KOPT-K1 (cell line): ENCODE results near the gene PLEKHA3.

Source experiments
- H3K27ac ChIP-seq: fragments of 200-600 bp; sonication (generic); 2 replicates; pipeline ENCODE4 v1.5.1; 2016; ENCODE audit warnings: antibody characterized with exemption, mild to moderate bottlenecking, low read depth, low read length; ENCODE audit not compliant: poor library complexity, severe bottlenecking
- H3K36me3 ChIP-seq: fragments of 200-600 bp; sonication (generic); 2 replicates; pipeline ENCODE4 v1.5.1; 2017; ENCODE audit warnings: antibody characterized with exemption, mild to moderate bottlenecking, low read length, moderate library complexity; ENCODE audit not compliant: insufficient read depth
- H3K9me3 ChIP-seq: fragments of 200-600 bp; sonication (generic); 2 replicates; pipeline ENCODE4 v1.5.1; 2017; ENCODE audit warnings: antibody characterized with exemption, low read length, mild to moderate bottlenecking; ENCODE audit not compliant: insufficient read depth, poor library complexity, severe bottlenecking

Gene PLEKHA3

GRCh38 chr2:178526256-178526655 lies 46.0 kb downstream of the PLEKHA3 start:
- Histone ChIP-seq H3K36me3 (0 out of 2 replicates have a peak, but pooled peaks cover 4% of the 10 kb centered on the region), H3K9me3 (no peaks in the 10 kb centered on the region), H3K27ac (no peak overlapping the region)

DNA sequence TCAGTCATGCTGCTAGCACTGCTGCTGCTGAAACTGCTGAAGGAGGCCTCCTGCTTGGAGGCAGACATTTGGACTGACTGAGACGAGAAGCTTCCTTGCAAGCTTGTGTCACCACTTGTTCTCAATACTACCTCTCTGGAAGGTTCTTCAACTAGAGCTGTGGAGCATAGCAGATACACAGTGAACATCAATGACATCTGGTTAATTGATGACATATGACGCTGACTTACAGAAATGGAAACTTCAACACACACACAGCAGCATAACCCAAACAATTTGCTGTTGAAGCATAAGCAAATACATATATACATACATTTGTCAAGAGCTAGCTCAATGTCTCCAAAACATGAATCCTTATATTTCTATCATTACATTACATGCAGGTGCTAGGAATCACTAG lies 47.3 kb downstream of the PLEKHA3 start:
- 0 out of 2 replicates have a peak, but pooled peaks cover 15% of the 10 kb centered on the region for H3K36me3 ChIP-seq
- no peaks in the 10 kb centered on the region for H3K9me3 ChIP-seq
- H3K27ac ChIP-seq, result no peak overlapping the region

- H3K36me3 ChIP-seq, result peaks cover 17% of the 10 kb centered on the region; the same call in 1 of the 2 replicates
- H3K27ac ChIP-seq, result no peak overlapping the region
- no peaks in the 10 kb centered on the region for H3K9me3 ChIP-seq
Measured at GRCh38 chr2:178528647-178529046, 48.4 kb downstream of the PLEKHA3 start.

GRCh38 chr2:178529194-178529593 lies 48.9 kb downstream of the PLEKHA3 start:
- Histone ChIP-seq H3K27ac (no peak overlapping the region), H3K36me3 (peaks cover 17% of the 10 kb centered on the region; the same call in 1 of the 2 replicates), H3K9me3 (no peaks in the 10 kb centered on the region)

- H3K9me3 ChIP-seq, result no peaks in the 10 kb centered on the region
- no peak overlapping the region for H3K27ac ChIP-seq
- H3K36me3 ChIP-seq, result peaks cover 17% of the 10 kb centered on the region; the same call in 1 of the 2 replicates
Measured at GRCh38 chr2:178530131-178530530, 49.9 kb downstream of the PLEKHA3 start.

DNA sequence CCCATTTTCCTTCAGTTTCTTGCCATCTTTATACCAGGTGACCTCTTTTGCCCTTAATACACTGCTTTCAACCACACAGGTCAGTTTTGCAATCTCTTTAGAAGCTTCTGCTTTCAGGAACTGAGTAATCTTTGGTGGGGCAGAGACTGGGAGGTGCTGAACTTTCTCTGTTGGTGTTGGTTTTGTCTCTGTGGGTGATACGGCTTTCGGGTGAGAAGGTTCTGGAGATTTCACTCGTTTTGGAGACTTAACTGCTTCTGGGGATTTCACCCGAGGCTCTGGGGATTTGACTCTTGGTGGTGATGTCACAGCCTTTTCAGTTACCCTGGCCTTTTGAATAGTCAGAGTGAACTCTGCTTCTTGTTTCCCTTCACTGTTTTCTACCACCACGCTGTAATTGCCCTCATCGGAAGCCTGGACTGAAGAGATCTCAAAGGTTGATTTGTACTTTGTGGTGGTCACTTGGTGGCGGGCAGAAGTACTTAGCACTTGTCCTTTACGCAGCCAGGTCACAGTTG lies 50.4 kb downstream of the PLEKHA3 start:
- Histone ChIP-seq H3K9me3 (no peaks in the 10 kb centered on the region), H3K36me3 (peaks cover 17% of the 10 kb centered on the region; the same call in 1 of the 2 replicates), H3K27ac (no peak overlapping the region)

GRCh38 chr2:178531168-178531567 lies 50.9 kb downstream of the PLEKHA3 start:
- Histone ChIP-seq H3K9me3 (no peaks in the 10 kb centered on the region), H3K36me3 (peaks cover 17% of the 10 kb centered on the region; the same call in 1 of the 2 replicates), H3K27ac (no peak overlapping the region)

DNA sequence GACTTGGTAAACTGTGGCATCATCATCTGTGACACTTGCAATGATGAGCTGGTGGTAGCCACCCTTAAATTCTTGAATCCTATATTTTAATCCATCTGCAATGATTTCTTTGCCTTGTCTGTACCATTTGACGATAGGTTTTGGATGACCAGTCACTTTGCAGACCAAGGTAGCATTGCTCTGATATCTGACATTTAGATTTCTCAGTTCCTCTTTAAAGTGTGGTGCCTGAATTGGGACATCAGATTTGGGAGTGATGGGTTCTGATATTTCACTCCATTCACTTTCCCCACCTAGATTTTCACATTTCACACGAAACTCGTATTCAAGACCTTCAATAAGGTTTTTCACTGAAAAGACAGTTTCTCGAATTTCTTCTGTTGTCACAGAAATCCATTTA lies 55.8 kb downstream of the PLEKHA3 start:
- Histone ChIP-seq H3K27ac (no peak overlapping the region), H3K9me3 (no peaks in the 10 kb centered on the region), H3K36me3 (peaks cover 34% of the 10 kb centered on the region; the same call in 1 of the 2 replicates)

- Histone ChIP-seq H3K9me3 (no peaks in the 10 kb centered on the region), H3K36me3 (peaks cover 26% of the 10 kb centered on the region; the same call in 1 of the 2 replicates), H3K27ac (no peak overlapping the region)
Measured at GRCh38 chr2:178542161-178542560, 61.9 kb downstream of the PLEKHA3 start.

- H3K9me3 ChIP-seq, result no peaks in the 10 kb centered on the region
- H3K27ac ChIP-seq, result no peak overlapping the region
- H3K36me3 ChIP-seq, result peaks cover 22% of the 10 kb centered on the region; the same call in 1 of the 2 replicates
Measured at GRCh38 chr2:178542569-178542968, 62.3 kb downstream of the PLEKHA3 start.

DNA sequence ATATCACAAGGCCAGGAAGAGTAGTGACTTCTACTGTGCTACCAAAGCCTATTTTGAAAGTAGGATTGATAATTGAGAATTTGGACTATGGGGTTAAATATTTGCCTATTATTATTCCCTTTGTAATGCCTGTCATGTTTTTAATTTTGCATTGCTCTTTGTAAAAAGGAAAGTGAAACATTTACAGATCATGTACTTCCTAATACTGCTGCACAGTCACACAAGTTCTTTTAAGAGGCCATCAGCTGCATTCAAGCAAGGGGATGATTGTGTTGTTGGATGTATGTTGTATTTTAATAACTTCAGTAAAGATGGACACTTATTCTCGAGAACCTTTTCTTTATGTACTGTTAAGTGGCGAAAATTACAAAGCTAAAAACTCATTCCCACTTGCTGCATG lies 70.1 kb downstream of the PLEKHA3 start:
- peaks cover 8% of the 10 kb centered on the region; the same call in 1 of the 2 replicates for H3K36me3 ChIP-seq
- H3K27ac ChIP-seq, result no peak overlapping the region
- no peaks in the 10 kb centered on the region for H3K9me3 ChIP-seq

DNA sequence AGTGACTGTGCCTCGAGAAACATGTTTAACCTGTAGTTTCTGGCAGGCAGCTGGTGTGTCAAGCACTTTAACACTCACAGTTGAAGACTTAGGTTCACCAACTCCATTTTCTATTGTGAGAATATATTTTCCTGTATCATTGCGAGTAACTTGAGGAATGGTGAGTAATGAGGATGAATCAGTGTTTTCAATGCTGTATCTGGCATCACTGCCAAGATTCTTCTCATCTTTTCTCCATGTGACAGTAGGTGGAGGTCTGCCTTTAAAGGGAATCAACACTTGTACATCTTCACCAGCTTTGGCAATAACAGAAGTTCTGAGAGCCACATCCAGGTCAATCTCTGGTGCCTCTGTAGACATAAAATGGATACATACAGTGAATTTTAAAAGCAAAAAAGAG lies 72.8 kb downstream of the PLEKHA3 start:
- Histone ChIP-seq H3K27ac (no peak overlapping the region), H3K9me3 (no peaks in the 10 kb centered on the region), H3K36me3 (no peaks in the 10 kb centered on the region; the same call in 1 of the 2 replicates)
